ENCODE results near the gene KLHL26. TPM values are rescaled to one million over a fixed set of nuclear protein-coding genes. Genes with fewer than 3 reads are reported as not detected.

KLHL26 gene
- total RNA-seq, 2 experiments from 2014 or later: 13.7 to 19.0 TPM

DNA sequence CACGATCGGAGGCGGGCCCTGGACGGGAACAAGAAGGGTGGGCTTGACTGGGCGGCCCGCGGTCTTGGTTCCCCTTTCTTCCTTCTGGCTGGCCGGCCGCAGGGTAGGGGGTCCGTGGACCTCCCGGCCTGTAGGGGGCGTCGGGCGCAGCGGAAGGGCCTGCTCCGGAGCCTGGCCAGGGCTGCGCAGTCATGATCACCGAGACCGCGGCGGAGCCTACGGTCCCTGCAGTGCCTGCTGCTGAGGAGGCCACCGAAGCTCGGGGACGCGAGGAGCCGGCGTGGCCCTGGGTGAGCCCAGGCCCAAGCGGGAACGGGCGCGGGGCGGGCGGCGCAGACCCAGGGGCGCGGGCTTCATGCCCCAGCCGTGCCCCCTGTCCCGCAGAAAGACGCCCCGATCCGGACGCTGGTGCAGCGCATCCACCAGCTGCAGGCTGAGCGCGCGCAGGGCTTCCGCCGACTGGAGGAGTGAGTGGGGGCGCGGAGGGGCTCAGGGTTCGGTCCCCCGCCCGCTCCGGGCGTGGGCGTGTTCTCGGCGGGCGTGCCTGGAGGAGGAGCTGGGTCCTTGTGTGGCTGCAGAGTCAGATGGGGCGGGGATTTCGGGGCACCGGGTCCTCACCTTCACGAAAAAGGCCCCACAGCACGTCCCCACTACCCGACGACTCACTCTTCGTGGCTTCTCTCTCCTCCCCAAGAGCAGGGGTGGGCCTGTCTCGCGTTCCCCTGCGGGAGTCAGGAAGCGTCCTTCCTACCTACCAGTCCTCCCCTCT lies 48.0 kb upstream of the KLHL26 start, which contains the start of gene REX1BD:
Gene REX1BD, plus strand, starts transcription at position 188 of the 769 bp plus-strand sequence. Its CDS starts 4 bp downstream, at position 192.
- peak within 1 kb of the TSS; percentile 95 for H3K27ac Mint-ChIP-seq
- intact Hi-C loops (cut with DNase I, micrococcal nuclease): loop anchor here (1.0 to 5.0 kb wide), 5 partner anchors 18 to 66 kb away; partner anchors contain the start of genes ELL (in 2 of the 2), FKBP8 (in 2 of the 2), KLHL26 (in 1 of the 2) and UBA52 (in 1 of the 2)
- Histone ChIP-seq H3K27ac (ENCODE audit: low read depth in 1 of 2, low read length in 2 of 2) (peak within 1 kb of the TSS; percentile 80 to 88), H3K4me3 (ENCODE audit: low read length) (peak within 1 kb of the TSS; percentile 76), H3K9me3 (ENCODE audit: control insufficient read depth in 1 of 2, insufficient read depth in 1 of 2, low read length in 2 of 2) (no peaks in the 10 kb centered on the region), H3K36me3 (ENCODE audit: insufficient read depth, low read length) (peaks cover 8% of the 10 kb centered on the region), H3K27me3 (ENCODE audit: control insufficient read depth in 1 of 2, insufficient read depth in 2 of 2, low read length in 2 of 2) (no peaks in the 10 kb centered on the region), H3K4me1 (ENCODE audit: insufficient read depth, low read length) (peaks cover 48% of the 10 kb centered on the region)
- TF ChIP-seq, protein P1, sequence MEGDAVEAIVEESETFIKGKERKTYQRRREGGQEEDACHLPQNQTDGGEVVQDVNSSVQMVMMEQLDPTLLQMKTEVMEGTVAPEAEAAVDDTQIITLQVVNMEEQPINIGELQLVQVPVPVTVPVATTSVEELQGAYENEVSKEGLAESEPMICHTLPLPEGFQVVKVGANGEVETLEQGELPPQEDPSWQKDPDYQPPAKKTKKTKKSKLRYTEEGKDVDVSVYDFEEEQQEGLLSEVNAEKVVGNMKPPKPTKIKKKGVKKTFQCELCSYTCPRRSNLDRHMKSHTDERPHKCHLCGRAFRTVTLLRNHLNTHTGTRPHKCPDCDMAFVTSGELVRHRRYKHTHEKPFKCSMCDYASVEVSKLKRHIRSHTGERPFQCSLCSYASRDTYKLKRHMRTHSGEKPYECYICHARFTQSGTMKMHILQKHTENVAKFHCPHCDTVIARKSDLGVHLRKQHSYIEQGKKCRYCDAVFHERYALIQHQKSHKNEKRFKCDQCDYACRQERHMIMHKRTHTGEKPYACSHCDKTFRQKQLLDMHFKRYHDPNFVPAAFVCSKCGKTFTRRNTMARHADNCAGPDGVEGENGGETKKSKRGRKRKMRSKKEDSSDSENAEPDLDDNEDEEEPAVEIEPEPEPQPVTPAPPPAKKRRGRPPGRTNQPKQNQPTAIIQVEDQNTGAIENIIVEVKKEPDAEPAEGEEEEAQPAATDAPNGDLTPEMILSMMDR (IDR thresholded peaks at IDR 0.05): peak; percentile 83
- peaks cover 8% of the 10 kb centered on the region for H3K36me3 Mint-ChIP-seq (ENCODE audit: low read depth)
- DNase-seq: peak; percentile 70 to 95 (median 87)
- ChIA-PET CTCF (interaction anchor here (0.7 to 3.7 kb wide), 13 partner anchors 17 to 331 kb away, joined by 3 to 26 read pairs (median 4); partner anchors contain the start of genes COPE, DDX49, ELL and FKBP8), POLR2A (interaction anchor here (0.7 to 5.9 kb wide), 28 partner anchors 8 to 331 kb away, joined by 3 to 120 read pairs (median 4); partner anchors contain the start of genes COPE, DDX49, ELL and FKBP8)
- H3K9me3 Mint-ChIP-seq: no peaks in the 10 kb centered on the region
- H3K4me1 Mint-ChIP-seq (ENCODE audit: low read depth): peaks cover 42% of the 10 kb centered on the region
- peak; percentile 77 for ATAC-seq (ENCODE audit: poor library complexity)
- H3K27me3 Mint-ChIP-seq: no peaks in the 10 kb centered on the region
- peak within 1 kb of the TSS; percentile 95 for H3K4me3 Mint-ChIP-seq

DNA sequence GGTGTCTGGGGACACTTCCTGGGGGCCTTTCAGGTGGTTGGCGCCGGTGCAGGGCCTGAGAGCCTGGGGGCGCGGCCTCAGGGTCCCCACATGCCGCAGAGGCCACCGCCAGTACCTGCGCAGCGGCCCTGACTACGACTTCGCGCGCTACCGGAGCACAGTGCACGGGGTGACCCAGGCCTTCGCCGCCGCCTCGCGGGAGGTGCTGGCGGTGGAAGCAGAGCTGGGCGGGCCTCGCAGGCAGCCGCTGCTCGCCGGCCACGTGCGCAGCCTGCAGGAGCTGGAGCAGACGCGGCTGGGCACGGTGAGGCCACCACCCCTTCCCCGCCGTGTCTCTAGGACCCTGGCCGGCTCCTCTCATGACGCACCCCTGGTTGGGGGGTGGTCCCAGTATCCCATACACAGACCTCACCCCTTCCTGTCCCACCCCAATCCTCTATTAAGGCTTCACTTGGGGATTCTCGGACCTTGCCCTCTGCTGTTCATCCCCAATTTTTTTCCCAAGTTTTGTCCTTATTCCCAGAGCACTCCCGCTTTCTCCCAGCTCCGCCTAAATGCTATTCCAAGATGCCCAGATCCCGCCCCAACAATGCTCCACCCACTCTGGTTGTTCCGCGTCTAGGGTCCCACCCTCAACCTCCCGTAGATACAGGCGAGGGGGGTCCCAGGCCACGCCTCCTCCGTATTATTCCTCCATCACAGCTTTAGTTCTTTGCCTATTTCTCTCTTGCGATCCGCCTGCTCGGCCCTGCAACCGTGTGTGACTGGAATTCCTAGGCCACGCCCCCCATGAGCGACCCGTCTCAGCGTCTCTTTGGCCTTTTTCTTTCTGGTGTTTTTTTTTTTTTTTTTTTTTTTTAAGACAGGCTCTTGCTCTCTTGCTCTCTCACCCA lies 47.2 kb upstream of the KLHL26 start:
- Mint-ChIP-seq H3K9me3 (no peaks in the 10 kb centered on the region), H3K4me1 (ENCODE audit: low read depth) (peaks cover 43% of the 10 kb centered on the region), H3K27me3 (no peaks in the 10 kb centered on the region), H3K4me3 (peak overlapping the region; percentile 89), H3K27ac (peak overlapping the region; percentile 95), H3K36me3 (ENCODE audit: low read depth) (peaks cover 8% of the 10 kb centered on the region)
- Histone ChIP-seq H3K27ac (ENCODE audit: low read depth in 1 of 2, low read length in 2 of 2) (peak overlapping the region; percentile 77 to 88), H3K9me3 (ENCODE audit: control insufficient read depth in 1 of 2, insufficient read depth in 1 of 2, low read length in 2 of 2) (no peaks in the 10 kb centered on the region), H3K36me3 (ENCODE audit: insufficient read depth, low read length) (peaks cover 8% of the 10 kb centered on the region), H3K4me3 (ENCODE audit: low read length) (peak overlapping the region; percentile 76), H3K27me3 (ENCODE audit: control insufficient read depth in 1 of 2, insufficient read depth in 2 of 2, low read length in 2 of 2) (no peaks in the 10 kb centered on the region), H3K4me1 (ENCODE audit: insufficient read depth, low read length) (peaks cover 55% of the 10 kb centered on the region)
- POLR2A ChIA-PET: interaction anchor here (0.7 to 5.9 kb wide), 25 partner anchors 9 to 330 kb away, joined by 3 to 120 read pairs (median 5); partner anchors contain the start of genes COPE, DDX49, ELL and FKBP8
- intact Hi-C loops (cut with DNase I, micrococcal nuclease): loop anchor here (1.0 to 10.0 kb wide), 10 partner anchors 19 to 445 kb away; partner anchors contain the start of genes ELL (in 2 of the 2), FKBP8 (in 2 of the 2), ARMC6 (in 1 of the 2) and COPE (in 1 of the 2)
- DNase-seq (peak in 13 of 14 experiments; percentile 50 to 92 (median 68)), ATAC-seq (ENCODE audit: poor library complexity) (peak; percentile 67)
- CTCF ChIA-PET: interaction anchor here (0.7 to 3.7 kb wide), 10 partner anchors 18 to 330 kb away, joined by 3 to 26 read pairs (median 4); partner anchors contain the start of genes COPE, DDX49, FKBP8 and UBA52
- TF ChIP-seq, protein P1 (IDR thresholded peaks at IDR 0.05): no peak
